ENCODE data around the gene SMPD4.
"Not testable (repeated sequence)": the region's sequence is repeated elsewhere in the genome, so short reads cannot be mapped to it uniquely, and the experiment has no call there.

DNA sequence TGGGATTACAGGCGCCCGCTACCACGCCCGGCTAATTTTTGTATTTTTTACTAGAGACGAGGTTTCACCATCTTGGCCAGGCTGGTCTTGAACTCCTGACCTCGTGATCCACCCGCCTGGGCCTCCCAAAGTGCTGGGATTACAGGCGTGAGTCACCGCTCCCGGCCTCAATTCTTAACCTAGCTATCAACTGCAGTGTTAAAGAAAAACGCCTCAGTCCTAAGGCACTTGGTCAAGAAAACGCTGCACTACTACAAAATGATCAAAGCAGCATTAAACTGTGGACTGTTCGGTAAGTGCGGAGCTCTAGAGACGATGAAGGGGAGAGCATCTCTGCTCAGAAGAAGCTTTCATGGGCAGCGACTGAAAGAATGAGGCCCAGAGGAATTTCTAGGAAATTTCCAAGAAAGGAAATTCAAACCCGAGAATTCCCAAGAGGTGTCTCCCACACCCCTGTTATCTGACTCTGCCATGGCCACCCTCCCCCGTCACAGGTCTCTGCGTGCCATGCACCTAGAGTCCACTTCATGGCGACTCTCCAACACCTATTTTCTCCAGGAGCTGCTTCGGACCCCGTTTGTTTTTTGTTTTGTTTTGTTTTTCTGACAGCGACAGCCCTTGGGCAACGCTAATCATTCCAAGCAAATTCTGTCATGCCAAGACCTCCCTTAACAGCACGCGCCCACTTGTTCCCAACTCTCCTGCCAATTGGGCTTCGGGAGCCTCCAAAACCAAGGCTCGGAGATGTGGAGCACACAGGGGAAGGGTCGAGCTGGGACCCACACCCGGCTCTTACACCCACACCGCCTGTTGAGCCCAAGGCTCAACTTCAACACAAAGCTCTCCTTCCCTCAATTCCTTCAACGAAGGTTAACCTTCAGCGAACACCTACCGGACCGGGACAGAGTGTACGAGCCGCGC, 738 bp downstream of the SMPD4 start:
- not testable (repeated sequence) for TF ChIP-seq CTCF (IDR thresholded peaks at IDR 0.05; ENCODE audit: insufficient read depth, low read length, poor library complexity, severe bottlenecking); EZH2phosphoT487 (conservative IDR thresholded peaks at IDR 0.05; ENCODE audit: low read length)
